Cardiac fibroblast (primary cell): ENCODE measurements around the gene C17orf75.
"Not testable (repeated sequence)": the region's sequence is repeated elsewhere in the genome, so short reads cannot be mapped to it uniquely, and the experiment has no call there.

Experiments
- DNase-seq, 2 donors: peaks; one replicate each; pipeline versions ENCODE4 v3.0.0 to v3.0.0-alpha.2; 2010; ENCODE audit warnings: low read depth in 2 of 2
- H3K4me3 ChIP-seq, 2 donors: replicated peaks in 1 of 2; 1 replicate in 1 of 2; 2 replicates in 1 of 2; pipeline ENCODE4 v1.5.1; 2011; ENCODE audit warnings: low read depth in 2 of 2, low read length in 2 of 2, mild to moderate bottlenecking in 2 of 2, moderate library complexity in 1 of 2
- TF ChIP-seq, protein P1 (sequence below): IDR thresholded peaks from one replicate; pipeline ENCODE4 v1.5.1; 2011; ENCODE audit warnings: low read depth, mild to moderate bottlenecking, low read length, inconsistent platforms

C17orf75 gene

DNA sequence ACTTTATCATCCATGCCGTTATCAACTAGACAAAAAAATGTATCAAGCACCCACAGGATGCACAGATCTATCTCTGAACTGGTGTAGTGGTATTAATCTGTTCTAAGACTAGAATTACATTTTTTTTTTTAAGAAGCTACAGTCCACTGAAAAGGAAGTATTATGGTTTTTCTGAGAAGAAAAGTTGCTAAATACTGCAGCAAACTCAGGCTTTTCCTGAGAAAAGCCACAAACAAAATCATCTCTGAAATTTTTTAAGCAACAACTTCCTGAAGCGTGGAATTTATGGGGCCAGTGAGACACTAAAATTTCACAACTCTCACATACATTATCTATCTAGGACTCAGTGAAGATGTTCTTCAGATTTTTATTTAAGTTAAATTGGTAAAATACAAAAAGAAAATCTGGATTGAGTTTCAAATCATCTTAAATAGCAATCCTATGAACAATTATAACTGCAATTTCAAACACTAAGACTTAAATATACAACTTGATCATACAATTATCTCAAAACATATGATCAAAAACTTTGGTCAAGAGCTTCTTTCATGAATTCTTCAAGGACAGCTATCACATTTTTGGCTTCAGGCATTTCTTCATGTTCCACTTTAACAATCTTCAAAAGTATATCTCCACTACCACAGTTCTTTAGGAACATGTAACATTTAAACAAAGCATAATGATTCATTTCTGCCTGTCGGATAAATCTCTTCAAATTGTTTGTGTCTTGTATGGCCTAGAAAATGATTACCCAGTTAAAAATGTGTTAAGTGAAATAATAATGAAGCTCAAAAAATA is 10.5 kb downstream of the C17orf75 start:
- no peak overlapping the region for H3K4me3 ChIP-seq
- TF ChIP-seq, protein P1, sequence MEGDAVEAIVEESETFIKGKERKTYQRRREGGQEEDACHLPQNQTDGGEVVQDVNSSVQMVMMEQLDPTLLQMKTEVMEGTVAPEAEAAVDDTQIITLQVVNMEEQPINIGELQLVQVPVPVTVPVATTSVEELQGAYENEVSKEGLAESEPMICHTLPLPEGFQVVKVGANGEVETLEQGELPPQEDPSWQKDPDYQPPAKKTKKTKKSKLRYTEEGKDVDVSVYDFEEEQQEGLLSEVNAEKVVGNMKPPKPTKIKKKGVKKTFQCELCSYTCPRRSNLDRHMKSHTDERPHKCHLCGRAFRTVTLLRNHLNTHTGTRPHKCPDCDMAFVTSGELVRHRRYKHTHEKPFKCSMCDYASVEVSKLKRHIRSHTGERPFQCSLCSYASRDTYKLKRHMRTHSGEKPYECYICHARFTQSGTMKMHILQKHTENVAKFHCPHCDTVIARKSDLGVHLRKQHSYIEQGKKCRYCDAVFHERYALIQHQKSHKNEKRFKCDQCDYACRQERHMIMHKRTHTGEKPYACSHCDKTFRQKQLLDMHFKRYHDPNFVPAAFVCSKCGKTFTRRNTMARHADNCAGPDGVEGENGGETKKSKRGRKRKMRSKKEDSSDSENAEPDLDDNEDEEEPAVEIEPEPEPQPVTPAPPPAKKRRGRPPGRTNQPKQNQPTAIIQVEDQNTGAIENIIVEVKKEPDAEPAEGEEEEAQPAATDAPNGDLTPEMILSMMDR = no peak
- no peak for DNase-seq

DNA sequence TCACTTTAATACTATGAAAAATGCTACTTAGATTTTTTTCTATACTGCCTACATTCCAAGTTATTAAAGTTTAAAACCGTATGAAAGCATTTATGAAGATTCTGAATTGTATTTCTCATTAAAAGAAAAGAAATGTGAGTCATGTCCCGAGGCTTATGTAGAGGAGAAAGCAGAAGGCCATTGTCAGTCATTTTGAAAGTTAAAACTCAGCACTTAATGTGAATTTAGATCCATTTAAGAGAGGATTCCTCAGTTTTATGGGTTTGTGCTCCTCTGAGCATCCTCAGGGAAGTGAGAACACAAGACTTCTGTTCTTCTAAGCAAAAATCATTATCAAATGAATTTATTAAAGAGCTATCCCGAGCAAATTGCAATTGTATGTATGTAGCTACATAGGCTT is 11.8 kb downstream of the C17orf75 start:
- DNase-seq = no peak
- no peak overlapping the region for H3K4me3 ChIP-seq
- TF ChIP-seq, protein P1 = no peak

DNA sequence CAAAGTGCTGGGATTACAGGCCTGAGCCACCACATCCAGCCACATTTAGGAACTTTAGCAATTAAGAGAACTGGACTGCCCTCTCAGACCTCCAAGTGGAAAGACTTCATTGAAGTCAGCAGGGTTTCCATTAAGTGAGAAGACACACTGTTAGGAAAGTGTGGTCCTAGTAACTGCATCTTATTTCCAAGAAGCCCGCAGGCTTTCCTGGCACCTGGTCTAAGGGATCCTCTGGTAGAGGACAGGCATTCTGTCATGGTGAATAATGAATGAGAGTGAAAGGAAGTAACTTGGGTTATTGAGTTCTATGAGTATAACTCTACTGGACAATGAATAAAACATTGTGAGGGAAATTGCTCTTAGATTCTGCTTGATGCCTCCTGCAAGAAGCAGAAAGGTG is 14.1 kb downstream of the C17orf75 start:
- DNase-seq = no peak
- TF ChIP-seq, protein P1 = no peak
- no peak overlapping the region for H3K4me3 ChIP-seq

DNA sequence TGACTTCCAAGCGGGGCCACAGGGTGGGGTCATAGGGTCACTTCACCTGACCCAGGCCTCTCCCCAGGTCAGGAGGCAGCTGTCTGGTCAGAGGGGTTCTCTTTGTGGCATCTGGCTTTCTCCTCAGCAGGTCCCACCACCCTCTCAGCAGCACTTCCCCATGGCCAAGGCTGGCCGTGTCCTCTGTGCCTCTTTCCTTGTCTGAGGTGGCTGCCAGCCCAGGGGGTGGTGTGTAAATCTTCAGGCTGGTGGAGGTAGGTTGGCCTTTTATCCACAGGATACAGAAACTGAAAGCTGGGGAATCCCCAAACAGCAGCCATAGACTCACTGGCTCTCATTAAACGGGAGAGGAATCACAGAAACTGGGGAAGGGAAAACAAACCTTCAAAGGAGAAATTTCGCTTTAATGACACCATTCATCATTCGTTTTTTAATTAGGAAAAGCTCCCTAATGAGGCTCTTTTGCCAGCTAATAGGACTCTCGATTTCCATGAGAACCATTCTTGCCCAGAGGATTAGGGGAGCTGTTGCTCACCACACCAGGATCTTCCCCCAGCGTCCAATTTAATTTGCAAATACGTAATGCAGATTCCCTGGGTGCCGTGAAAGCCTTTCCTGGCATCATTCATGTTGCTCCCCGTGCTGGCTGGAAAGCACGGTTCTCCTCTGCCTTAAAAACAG is 18.0 kb downstream of the C17orf75 start:
- DNase-seq = peak in 1 of 2 donors; percentile 19
- no peak overlapping the region for H3K4me3 ChIP-seq
- TF ChIP-seq, protein P1 = no peak

DNA sequence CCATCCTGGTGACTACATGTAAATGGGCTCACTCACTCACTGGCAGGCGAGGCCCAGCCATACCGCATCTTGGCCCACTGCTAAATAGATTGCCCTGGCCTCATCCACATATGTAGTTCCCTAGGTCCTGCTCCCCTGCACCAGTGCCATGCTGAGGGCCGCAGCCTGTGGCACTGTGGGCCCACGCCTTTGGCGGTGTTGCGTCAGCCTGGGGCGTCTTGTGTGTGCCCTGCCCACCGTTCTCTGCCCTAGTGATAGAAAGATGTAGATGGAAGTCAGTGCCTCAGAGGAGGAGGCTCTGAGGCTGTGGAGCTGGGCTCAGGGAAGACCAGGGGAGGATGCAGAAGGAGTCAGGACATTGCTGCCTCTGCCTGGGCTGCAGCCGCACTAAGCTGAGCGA is 18.9 kb downstream of the C17orf75 start:
- TF ChIP-seq, protein P1 = no peak
- H3K4me3 ChIP-seq = no peak overlapping the region
- no peak for DNase-seq

DNA sequence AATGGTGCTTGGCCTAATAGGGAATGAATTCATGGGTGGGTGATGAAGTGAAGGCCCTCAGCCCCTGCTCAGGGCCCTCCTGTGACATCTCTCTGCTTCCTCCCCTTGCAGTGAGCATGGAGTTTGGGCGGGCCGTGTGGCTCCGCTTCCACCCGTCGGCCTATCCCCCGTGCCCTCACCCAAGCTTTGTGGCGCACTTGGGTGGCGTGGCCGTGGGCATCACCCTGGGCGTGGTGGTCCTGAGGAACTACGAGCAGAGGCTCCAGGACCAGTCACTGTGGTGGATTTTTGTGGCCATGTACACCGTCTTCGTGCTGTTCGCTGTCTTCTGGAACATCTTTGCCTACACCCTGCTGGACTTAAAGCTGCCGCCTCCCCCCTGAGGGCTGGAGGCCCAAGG is 21.1 kb downstream of the C17orf75 start:
- DNase-seq = no peak
- TF ChIP-seq, protein P1 = no peak
- H3K4me3 ChIP-seq = no peak overlapping the region

DNA sequence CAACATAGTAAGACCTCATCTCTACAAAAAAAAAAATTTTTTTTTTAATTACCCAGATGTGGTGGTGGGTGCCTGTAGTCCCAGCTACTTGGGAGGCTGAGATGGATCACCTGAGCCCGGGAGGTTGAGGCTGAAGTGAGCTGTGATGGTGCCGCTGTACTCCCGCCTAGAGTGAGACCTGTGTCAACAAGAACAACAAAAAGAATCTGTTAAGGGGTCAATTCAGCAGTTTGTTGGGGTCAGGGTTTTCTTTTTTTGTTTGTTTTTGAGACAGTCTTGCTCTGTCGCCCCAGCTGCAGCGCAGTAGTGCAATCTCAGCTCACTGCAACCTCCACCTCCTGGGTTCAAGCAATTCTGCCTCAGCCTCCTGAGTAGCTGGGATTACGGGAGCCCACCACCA is 21.9 kb downstream of the C17orf75 start:
- H3K4me3 ChIP-seq, DNase-seq: not testable (repeated sequence)
